Measurements from ENCODE around the gene BANP. TPM values are rescaled to one million over a fixed set of nuclear protein-coding genes. Genes with fewer than 3 reads are reported as not detected.

The BANP gene
- total RNA-seq, 1 experiment from 2014 or later = 34.5 TPM

- CTCF ChIA-PET = no interaction called here
These were observed 64.5 kb downstream of the BANP start for GRCh38 chr16:88015806-88016140.

More at GRCh38 chr16:88015806-88016140, 64.5 kb downstream of the BANP start:
- Mint-ChIP-seq H3K9me3 (peaks cover 1% of the 10 kb centered on the region), H3K4me3 (no peak overlapping the region), H3K27ac (no peak overlapping the region), H3K36me3 (peaks cover 40% of the 10 kb centered on the region), H3K27me3 (ENCODE audit: low read depth) (no peaks in the 10 kb centered on the region), H3K4me1 (peaks cover 11% of the 10 kb centered on the region)
- DNase-seq (ENCODE audit: low spot score) (peak; percentile 5), ATAC-seq (no peak)
- POLR2A ChIA-PET = no interaction called here
- TF ChIP-seq FOXJ3 (CRISPR knock-in tag; IDR thresholded peaks at IDR 0.05; ENCODE audit: borderline replicate concordance) (no peak), ARID4B (CRISPR knock-in tag; IDR thresholded peaks at IDR 0.05; ENCODE audit: borderline replicate concordance) (no peak), TEAD1 (CRISPR knock-in tag; IDR thresholded peaks at IDR 0.05) (no peak), RORB (CRISPR knock-in tag; IDR thresholded peaks at IDR 0.05) (no peak), ZNF281 (CRISPR knock-in tag; IDR thresholded peaks at IDR 0.05) (no peak), AFF4 (CRISPR knock-in tag; IDR thresholded peaks at IDR 0.05; ENCODE audit: borderline replicate concordance) (no peak), SP1 (CRISPR knock-in tag; conservative IDR thresholded peaks at IDR 0.05) (no peak), JAZF1 (CRISPR knock-in tag; IDR thresholded peaks at IDR 0.05) (no peak), AR (CRISPR knock-in tag; IDR thresholded peaks at IDR 0.05) (no peak), FOXP4 (CRISPR knock-in tag; IDR thresholded peaks at IDR 0.05) (no peak), NFYB (CRISPR knock-in tag; conservative IDR thresholded peaks at IDR 0.05; ENCODE audit: low read depth) (no peak), IRF2 (CRISPR knock-in tag; IDR thresholded peaks at IDR 0.05; ENCODE audit: borderline replicate concordance, low read depth) (no peak), MAX (CRISPR knock-in tag; IDR thresholded peaks at IDR 0.05) (no peak), ZNF219 (CRISPR knock-in tag; IDR thresholded peaks at IDR 0.05; ENCODE audit: borderline replicate concordance) (no peak)

All from WTC11 (cell line).